HG03575 (cell line): Measurements from ENCODE around the gene AURKAIP1.

Source experiments
- ATAC-seq: cut with Tn5 transposase; IDR thresholded peaks from one replicate; pipeline ENCODE4 v1.9.1; 2021; ENCODE audit not compliant: unreplicated experiment, insufficient number of reproducible peaks, low FRiP score; ENCODE audit errors: extremely low read depth

The AURKAIP1 gene

GRCh38 chr1:1367315-1367714 is 7.7 kb downstream of the AURKAIP1 start:
- ATAC-seq: no peak

DNA sequence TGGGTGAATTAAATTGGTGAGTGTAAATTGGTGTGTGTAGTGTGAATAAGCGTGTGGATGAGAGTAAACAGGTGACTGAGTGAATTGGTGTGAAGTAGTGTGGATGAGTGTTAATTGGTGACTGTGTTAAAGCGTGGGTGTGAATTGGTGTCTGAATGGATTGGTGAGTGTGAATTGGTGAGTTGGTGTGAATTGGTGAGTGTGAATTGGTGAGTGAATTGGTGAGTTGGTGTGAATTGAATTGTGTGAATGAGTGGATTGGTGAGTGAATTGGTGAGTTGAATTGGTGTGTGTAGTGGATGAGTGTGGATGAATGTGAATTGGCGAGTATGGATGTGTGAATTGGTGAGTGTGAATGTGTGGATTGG is 8.3 kb downstream of the AURKAIP1 start:
- ATAC-seq: no peak

DNA sequence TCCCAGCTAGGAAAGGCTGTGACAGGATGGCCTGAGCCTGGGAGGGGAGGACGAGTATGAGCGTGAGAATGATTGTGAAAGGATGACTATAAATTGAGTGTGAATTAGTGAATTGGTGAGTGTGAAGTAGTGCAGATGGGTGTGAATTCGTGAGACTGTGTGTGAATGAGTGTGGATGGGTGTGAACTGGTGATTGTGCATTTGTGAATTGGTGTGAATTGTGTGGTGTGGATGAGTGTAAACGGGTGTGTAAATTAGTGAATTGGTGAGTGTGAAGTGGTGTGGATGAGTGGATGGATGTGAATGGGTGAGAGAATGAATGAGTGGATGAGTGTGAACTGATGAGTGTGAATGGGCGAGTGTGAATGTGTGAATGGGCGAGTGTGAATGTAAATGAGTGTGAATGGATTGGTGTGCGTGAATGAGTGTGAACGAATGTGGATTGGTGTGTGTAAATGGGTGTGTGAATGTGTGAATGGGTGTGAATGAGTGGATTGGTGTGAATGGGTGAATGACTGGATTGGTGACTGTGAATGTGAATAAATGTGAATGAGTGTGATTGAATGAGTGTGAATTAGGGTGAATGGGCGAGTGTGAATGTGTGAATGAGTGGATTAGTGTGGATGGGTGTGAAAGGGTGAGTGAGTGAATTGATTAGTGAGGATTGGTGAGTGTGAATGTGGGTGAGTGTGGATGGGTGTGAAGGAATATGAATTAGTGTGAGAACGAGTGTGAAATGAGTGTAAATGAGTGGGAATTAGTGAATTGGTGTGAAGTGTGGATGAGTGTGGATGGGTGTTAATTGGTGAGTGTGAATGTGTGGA is 8.9 kb downstream of the AURKAIP1 start:
- no peak for ATAC-seq

DNA sequence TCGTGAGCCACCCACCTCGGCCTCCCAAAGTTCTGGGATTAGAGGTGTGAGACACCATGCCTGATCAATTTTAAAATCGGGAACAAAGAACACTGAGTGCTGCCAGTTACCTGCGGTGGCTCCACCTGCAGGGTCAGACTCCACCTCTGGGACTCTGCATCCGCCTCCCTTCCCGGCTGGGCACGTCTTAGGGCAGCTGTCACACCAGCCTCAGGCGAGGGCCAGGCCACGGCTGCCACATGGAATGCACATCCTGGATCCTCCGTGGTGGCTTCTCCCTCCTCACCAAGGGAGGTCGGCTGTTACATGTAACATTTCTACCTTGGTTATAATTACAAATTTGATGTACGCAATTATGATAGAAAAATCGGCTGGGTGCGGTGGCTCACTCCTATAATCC is 10.7 kb downstream of the AURKAIP1 start:
- no peak for ATAC-seq

DNA sequence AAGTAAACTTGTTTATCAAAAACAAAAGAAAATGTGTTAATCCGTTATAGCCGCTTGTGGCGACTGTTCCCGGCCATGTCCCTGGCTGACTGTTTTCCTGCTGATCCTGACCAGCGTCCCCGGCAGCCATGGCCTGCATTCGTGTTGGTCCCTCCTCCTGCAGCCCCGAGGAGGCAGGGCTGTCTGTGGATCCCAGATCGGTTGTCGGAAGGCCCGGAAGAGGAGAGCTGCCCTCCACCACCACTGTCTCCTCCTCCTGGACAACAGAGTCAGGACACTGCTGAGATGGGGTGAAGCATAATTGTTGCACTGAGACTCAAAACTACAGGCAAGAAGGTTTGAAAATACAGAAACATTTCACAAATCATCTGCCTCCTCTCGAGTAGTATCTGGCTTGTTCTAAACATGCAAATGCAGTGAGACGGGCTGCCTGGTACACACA is 13.0 kb downstream of the AURKAIP1 start:
- no peak for ATAC-seq

DNA sequence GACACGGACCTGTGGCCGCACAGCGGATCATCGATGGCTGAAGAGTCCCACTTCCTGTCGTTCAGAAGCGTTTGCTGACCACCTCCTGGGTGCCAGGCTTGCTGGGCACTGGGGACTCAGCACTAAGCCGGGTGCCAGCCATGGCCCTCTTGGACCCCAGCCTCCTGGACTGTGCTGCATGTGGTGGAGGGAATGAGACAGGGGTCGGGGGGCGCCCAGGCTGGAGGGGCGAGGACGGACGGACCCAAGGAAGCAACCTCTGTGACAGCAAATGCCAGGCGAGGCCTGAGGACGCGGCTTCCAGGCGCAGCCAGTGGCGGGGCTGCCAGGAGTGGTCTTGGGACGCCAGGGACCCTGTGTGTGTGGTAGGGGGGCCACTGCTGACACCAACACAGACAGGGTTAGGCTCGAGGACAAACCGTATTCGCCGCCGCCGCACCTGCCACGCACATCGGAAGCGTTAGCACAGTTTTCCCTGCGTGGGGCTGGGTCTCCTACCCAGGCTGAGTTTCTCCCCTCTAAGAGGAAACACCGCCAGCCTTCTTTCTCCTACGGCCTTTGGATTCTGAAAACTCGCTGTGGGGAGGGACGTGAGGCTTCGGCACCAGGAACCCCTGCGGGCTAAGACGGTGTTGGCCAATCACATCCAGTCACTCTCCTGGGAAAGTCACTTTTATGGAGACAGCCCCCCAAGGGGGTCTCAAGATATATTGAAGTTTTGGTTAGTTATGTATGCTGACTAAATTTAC is 13.6 kb downstream of the AURKAIP1 start:
- ATAC-seq: no peak

DNA sequence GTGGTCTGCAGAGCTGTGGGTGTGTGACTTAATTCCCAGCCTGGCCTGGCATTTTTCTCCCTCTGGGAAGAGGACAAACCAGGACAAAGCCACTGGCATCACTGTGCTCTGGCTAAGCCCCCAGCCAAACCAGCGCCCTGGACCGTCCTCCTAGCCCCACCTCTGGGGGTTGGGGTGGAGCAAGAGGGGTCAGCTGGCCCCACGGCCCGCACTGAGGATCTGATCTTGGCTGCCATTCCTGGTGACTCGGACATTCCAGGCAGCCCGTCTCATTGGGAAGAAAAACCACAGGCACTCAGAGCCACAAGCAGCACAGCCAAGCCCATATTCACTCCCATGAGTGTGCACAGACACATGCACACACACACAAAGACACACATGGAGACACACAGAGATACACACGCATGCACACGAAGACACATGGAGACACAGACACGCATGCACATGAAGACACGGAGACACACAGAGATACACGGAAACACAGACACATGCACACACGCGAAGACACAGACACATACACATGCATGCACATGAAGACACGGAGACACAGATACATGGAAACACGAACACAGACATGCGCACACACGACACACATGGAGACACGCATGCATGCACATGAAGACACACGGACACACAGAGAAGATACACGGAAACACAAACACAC is 14.4 kb downstream of the AURKAIP1 start:
- ATAC-seq: no peak

- ATAC-seq: no peak
Measured at GRCh38 chr1:1359664-1360468, 15.1 kb downstream of the AURKAIP1 start.

GRCh38 chr1:1359308-1359663 is 15.7 kb downstream of the AURKAIP1 start:
- ATAC-seq: no peak

DNA sequence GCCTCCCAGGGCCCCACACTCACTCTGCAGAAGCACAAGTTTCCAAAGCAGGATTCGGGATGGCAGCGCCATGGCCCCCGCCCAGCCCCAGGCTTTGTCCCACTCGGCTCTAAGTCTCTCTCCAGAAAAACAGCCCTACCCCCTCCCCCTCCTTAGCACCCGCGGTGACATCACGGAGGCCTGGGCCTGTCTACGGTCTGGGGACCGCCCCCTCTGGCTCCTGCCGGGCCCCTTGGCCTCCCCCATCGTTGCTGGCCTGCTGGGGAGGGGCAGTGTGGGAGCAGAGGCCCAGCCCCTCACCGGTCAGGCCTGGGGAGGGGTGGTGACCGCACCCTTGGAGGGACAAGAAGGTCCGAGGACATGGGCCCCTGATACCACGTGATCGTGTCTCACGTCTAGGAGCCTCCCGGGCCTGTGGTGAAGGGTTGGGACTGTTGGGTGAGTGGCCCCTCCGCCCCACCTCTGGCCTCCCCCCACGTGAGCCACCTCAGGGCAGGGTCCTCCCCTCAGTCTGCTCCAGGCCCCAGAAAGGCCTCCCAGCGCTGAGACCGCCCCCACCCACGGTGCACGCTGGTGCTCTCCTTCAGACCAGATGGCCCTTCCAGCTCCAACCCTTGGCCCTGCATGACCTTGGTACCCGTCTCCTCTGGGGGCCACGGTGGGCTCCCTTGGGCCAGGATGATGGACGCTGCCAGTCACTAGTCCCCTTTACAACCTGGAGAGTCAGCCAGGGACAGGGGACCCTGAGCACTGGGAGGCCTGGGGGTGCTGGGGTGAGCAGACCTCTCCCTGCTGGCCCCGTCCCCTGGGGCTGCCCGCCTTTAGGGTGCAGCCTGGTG is 16.4 kb downstream of the AURKAIP1 start, which contains the start of gene MXRA8:
Gene MXRA8 (minus strand): TSS at position 123 of the 839 bp plus-strand sequence. CDS start 51 bp downstream, at position 72.
- ATAC-seq: no peak

- ATAC-seq: no peak
Measured at GRCh38 chr1:1357871-1358432, 17.1 kb downstream of the AURKAIP1 start.

GRCh38 chr1:1356796-1357401 is 18.1 kb downstream of the AURKAIP1 start:
- ATAC-seq: no peak

DNA sequence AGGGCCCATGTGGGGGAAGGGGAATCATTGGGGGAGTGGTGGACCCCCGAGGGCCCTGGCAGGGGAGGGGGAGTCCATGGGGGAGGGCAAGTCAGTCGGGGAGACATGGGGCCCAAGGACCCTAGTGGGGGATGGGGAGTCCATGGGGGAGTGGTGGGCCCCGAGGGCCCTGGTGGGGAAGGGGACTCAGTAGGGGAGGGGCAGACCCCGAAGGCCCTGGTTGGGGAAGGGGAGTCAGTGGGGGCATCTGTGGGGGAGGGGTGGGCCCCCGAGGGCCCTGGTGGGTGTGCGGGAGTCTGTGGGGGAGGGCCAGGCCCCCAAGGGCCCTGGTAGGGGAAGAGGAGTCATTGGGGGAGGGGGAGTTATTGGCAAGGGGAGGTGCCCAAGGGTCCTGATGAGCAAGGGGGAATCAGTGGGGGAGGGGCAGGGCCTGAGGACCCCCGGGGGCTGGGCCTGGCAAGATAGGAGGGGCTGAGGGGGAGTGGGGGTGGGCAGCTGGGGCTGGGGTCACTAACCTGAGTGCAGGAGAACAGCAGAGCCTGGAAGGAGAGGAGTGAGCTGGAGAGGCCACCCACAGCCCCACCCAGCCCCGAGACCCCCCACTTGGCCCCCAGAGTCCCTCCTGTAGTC is 18.7 kb downstream of the AURKAIP1 start:
- no peak for ATAC-seq

GRCh38 chr1:1355416-1355815 is 19.6 kb downstream of the AURKAIP1 start:
- no peak for ATAC-seq

GRCh38 chr1:1354271-1355247 is 20.4 kb downstream of the AURKAIP1 start:
- no peak for ATAC-seq
